Thyroid gland (tissue), 4 donors: ENCODE data around the gene SEC14L5. TPM values are rescaled to one million over a fixed set of nuclear protein-coding genes. Genes with fewer than 3 reads are reported as not detected.

Source experiments
- DNase-seq, 2 donors: peaks; one replicate each; pipeline ENCODE4 v3.0.0-alpha.2; 2019
- H3K27ac ChIP-seq, 3 donors: fragments of 200-600 bp; sonication (generic); 1 replicate in 2 of 3; 2 replicates in 1 of 3; pipeline ENCODE4 v1.5.1; 2016 to 2019; ENCODE audit warnings: mild to moderate bottlenecking in 1 of 3, moderate library complexity in 1 of 3
- H3K27me3 ChIP-seq: fragments of 200-600 bp; sonication (generic); one replicate; pipeline ENCODE4 v1.5.1; 2019
- H3K36me3 ChIP-seq, 2 donors: fragments of 200-600 bp; sonication (generic); one replicate each; pipeline ENCODE4 v1.5.1; 2016 to 2019
- H3K4me1 ChIP-seq, 2 donors: fragments of 200-600 bp; sonication (generic); one replicate each; pipeline ENCODE4 v1.5.1; 2017 to 2019
- H3K4me3 ChIP-seq, 3 donors: fragments of 200-600 bp; sonication (generic); replicated peaks in 1 of 3; 1 replicate in 2 of 3; 2 replicates in 1 of 3; pipeline ENCODE4 v1.5.1; 2016; ENCODE audit warnings: mild to moderate bottlenecking in 1 of 3
- H3K9me3 ChIP-seq: fragments of 200-600 bp; sonication (generic); one replicate; pipeline ENCODE4 v1.5.1; 2017
- CTCF ChIP-seq, 6 experiments: fragments of 200-600 bp in 3 of 6; fragments of 450-650 bp in 3 of 6; sonication (generic) in 3 of 6; IDR thresholded peaks; one replicate each; pipeline ENCODE4 v1.5.1; 2016 to 2019; ENCODE audit warnings: antibody characterized with exemption in 6 of 6, mild to moderate bottlenecking in 2 of 6, inconsistent platforms in 1 of 6, moderate library complexity in 1 of 6
- POLR2A ChIP-seq, 2 donors: fragments of 450-650 bp; IDR thresholded peaks; one replicate each; pipeline ENCODE4 v1.6.1; 2017; ENCODE audit warnings: antibody characterized with exemption in 2 of 2, mild to moderate bottlenecking in 2 of 2, moderate library complexity in 1 of 2
- WGBS, 2 donors: methylation state at CpG; one replicate each; pipeline ENCODE4 v1.1.5; 2017; 5-methylcytosine and 5-hydroxymethylcytosine counted together
- intact Hi-C: fragments of 100-400 bp; cut with DNase I; formaldehyde crosslinking; loops from one replicate; pipeline ENCODE4 v1.15.1; 2023
- total RNA-seq, 4 donors: library from RNA; depleted of rRNA; stranded (reverse); fragments of >200 nt; gene quantifications; one replicate each; pipeline ENCODE4 v1.2.3, GENCODE V29; 2016

SEC14L5 gene
- total RNA-seq, 4 donors from 2014 or later, result 0.11 to 0.33 (median 0.21) TPM

DNA sequence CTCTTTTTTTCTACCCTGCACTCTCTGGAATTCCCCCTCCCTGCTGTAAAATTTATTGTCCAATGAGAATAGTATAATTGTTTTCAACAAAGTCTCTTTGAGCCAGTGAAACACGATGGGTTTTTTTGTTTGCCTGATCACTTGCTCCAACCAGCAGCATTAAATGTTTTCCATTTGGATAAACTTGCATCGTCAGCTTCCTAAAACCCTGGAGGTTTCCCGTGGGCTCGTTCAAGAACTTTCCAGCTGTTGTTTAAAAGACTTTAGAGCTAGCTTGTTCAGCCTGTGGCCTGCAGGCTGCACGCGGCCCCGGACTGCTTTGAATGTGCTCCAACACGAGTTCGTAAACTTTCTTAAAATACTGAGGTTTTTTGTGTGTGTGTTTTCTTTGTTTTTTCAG is 60.7 kb downstream of the SEC14L5 start:
- DNase-seq, result no peak
- no peak overlapping the region for H3K27ac ChIP-seq

GRCh38 chr16:5019775-5020174 is 61.6 kb downstream of the SEC14L5 start:
- 74 to 78% methylated on average over 6 of the region's 6 CpGs for WGBS, 2 donors
- TF ChIP-seq CTCF (IDR thresholded peaks at IDR 0.05) (no peak), POLR2A (IDR thresholded peaks at IDR 0.05) (no peak)
- DNase-seq, result no peak
- Histone ChIP-seq H3K27me3 (no peaks in the 10 kb centered on the region), H3K4me1 (no peaks in the 10 kb centered on the region), H3K36me3 (no peaks in the 10 kb centered on the region), H3K9me3 (no peaks in the 10 kb centered on the region), H3K27ac (no peak overlapping the region), H3K4me3 (no peak overlapping the region)
- intact Hi-C loops, result no loop called here

More for the DNA sequence above, 60.7 kb downstream of the SEC14L5 start:
- no peak for TF ChIP-seq POLR2A (IDR thresholded peaks at IDR 0.05)
- no peak for TF ChIP-seq CTCF (IDR thresholded peaks at IDR 0.05)
- H3K36me3 ChIP-seq, result no peaks in the 10 kb centered on the region
- H3K4me3 ChIP-seq, result no peak overlapping the region
- no peaks in the 10 kb centered on the region for H3K9me3 ChIP-seq
- intact Hi-C loops, result no loop called here
- H3K4me1 ChIP-seq, result no peaks in the 10 kb centered on the region
- 37 to 40% methylated on average over 9 of the region's 9 CpGs for WGBS, 2 donors
- no peaks in the 10 kb centered on the region for H3K27me3 ChIP-seq

DNA sequence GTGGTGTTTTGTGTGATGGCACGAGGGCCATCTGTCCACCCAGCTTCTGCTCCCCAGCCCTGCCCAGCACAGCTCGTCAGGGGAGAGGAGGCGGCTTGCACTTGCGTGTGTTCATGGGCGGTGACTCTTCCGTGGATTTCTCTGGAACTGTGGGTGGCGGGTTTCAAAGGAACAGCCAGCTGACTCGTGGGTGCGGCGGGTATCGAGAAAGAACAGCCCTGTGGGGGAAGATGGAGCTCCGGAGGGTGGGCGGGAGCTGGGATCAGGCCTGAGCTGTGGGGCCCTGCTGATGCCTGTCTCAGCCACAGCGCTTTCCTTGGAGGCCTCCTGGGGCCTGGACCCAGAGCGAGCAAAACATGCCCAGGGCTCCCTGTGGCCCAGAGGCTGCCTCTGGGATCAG is 62.4 kb downstream of the SEC14L5 start:
- Histone ChIP-seq H3K9me3 (no peaks in the 10 kb centered on the region), H3K27ac (no peak overlapping the region), H3K4me3 (no peak overlapping the region), H3K36me3 (no peaks in the 10 kb centered on the region), H3K4me1 (no peaks in the 10 kb centered on the region), H3K27me3 (no peaks in the 10 kb centered on the region)
- intact Hi-C loops, result no loop called here
- no peak for DNase-seq
- whole genome bisulfite sequencing, 2 donors, result 64 to 78% methylated on average over 12 to 14 of the region's 15 CpGs
- no peak for TF ChIP-seq CTCF (IDR thresholded peaks at IDR 0.05)
- no peak for TF ChIP-seq POLR2A (IDR thresholded peaks at IDR 0.05)

- TF ChIP-seq POLR2A (IDR thresholded peaks at IDR 0.05) (no peak), CTCF (IDR thresholded peaks at IDR 0.05) (no peak)
- H3K4me1 ChIP-seq, result no peaks in the 10 kb centered on the region
- intact Hi-C loops, result no loop called here
- no peaks in the 10 kb centered on the region for H3K27me3 ChIP-seq
- no peak overlapping the region for H3K4me3 ChIP-seq
- WGBS, 2 donors, result 90% methylated on average over 6 of the region's 6 CpGs
- H3K27ac ChIP-seq, result no peak overlapping the region
- no peak for DNase-seq
- H3K36me3 ChIP-seq, result no peaks in the 10 kb centered on the region
- no peaks in the 10 kb centered on the region for H3K9me3 ChIP-seq
Observed at GRCh38 chr16:5022521-5022920, 64.4 kb downstream of the SEC14L5 start.

DNA sequence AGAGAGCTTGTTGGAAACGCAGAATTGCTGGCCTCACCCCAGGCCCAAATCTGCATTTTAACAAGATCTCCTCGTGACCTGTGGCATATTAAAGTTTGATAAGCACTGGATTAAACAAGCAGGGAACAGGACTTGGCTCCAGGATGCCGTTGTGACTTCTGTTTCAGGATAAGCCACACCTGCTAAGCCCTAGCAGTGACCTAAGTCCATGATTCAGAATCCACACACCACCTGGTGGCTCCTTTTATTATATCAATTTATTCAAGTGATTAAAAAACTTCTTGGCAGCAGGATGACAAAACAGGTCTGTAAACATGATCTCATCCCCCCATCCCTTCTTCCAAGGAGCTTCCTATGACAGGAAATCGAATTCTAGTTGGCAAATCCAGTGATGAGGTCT is 66.5 kb downstream of the SEC14L5 start:
- no peaks in the 10 kb centered on the region for H3K9me3 ChIP-seq
- no peaks in the 10 kb centered on the region for H3K36me3 ChIP-seq
- H3K4me3 ChIP-seq, result no peak overlapping the region
- H3K4me1 ChIP-seq, result no peaks in the 10 kb centered on the region
- intact Hi-C loops, result no loop called here
- peak; percentile 6 to 38 for DNase-seq
- no peak for TF ChIP-seq POLR2A (IDR thresholded peaks at IDR 0.05)
- peak in 2 of 6 experiments; percentile 14 to 19 for TF ChIP-seq CTCF (IDR thresholded peaks at IDR 0.05)
- 49 to 59% methylated on average over 4 of the region's 4 CpGs for WGBS, 2 donors
- no peak overlapping the region for H3K27ac ChIP-seq
- no peaks in the 10 kb centered on the region for H3K27me3 ChIP-seq
